OCI-LY7 (cell line): ENCODE measurements around the gene HCST. TPM values are rescaled to one million over a fixed set of nuclear protein-coding genes. Genes with fewer than 3 reads are reported as not detected.

Source experiments
- BruUV-seq: library from RNA; stranded (reverse); fragments of 400-500 nt; replicated peaks from 2 replicates; lab custom pipeline; 2021; lab: Mats Ljungman, UMichigan
- CTCF ChIA-PET: fragments of 300-600 bp; sonication (Branson Sonifier 250); formaldehyde crosslinking; loops from one replicate; lab custom pipeline; 2022; ENCODE audit warnings: antibody characterized with exemption; ENCODE audit not compliant: unreplicated experiment; lab: Charles Lee
- POLR2A ChIA-PET: fragments of 300-600 bp; sonication (Branson Sonifier 250); formaldehyde crosslinking; loops from one replicate; lab custom pipeline; 2022; ENCODE audit warnings: antibody characterized with exemption; lab: Charles Lee
- DNase-seq: peaks from one replicate; pipeline ENCODE4 v3.0.0-alpha.2; 2015; ENCODE audit warnings: low spot score
- H2AFZ ChIP-seq: fragments of 200-600 bp; sonication (generic), shearing (Covaris generic); 2 replicates; pipeline ENCODE4 v1.6.1; 2014; ENCODE audit warnings: mild to moderate bottlenecking, antibody characterized with exemption, low read length, moderate library complexity
- H3K27ac ChIP-seq: fragments of 200-600 bp; sonication (generic); 2 replicates; pipeline ENCODE4 v1.5.1; 2014; ENCODE audit warnings: mixed run types, low read depth, mild to moderate bottlenecking, moderate library complexity, low read length, inconsistent platforms; ENCODE audit not compliant: poor library complexity, severe bottlenecking
- H3K36me3 ChIP-seq: fragments of 200-600 bp; sonication (generic); 2 replicates; pipeline ENCODE4 v1.6.1; 2014; ENCODE audit warnings: mild to moderate bottlenecking, antibody characterized with exemption, low read length, moderate library complexity, mixed read lengths; ENCODE audit not compliant: insufficient read depth
- H3K4me1 ChIP-seq: fragments of 200-600 bp; sonication (generic); 2 replicates; pipeline ENCODE4 v1.5.1; 2014; ENCODE audit warnings: mild to moderate bottlenecking, low read length; ENCODE audit not compliant: insufficient read depth, poor library complexity, severe bottlenecking
- H3K4me2 ChIP-seq: fragments of 200-600 bp; sonication (generic); 2 replicates; pipeline ENCODE4 v1.6.1; 2014; ENCODE audit warnings: mild to moderate bottlenecking, low read length
- H3K4me3 ChIP-seq: fragments of 200-600 bp; sonication (generic); 2 replicates; pipeline ENCODE4 v1.5.1; 2014; ENCODE audit warnings: mild to moderate bottlenecking, low read depth, low read length; ENCODE audit not compliant: poor library complexity, severe bottlenecking
- H3K79me2 ChIP-seq: fragments of 200-600 bp; sonication (generic); 2 replicates; pipeline ENCODE4 v1.6.1; 2016; ENCODE audit warnings: low read depth, mild to moderate bottlenecking, low read length, moderate library complexity, mixed read lengths; ENCODE audit not compliant: insufficient read depth
- H3K9me2 ChIP-seq: fragments of 200-600 bp; sonication (generic); 2 replicates; pipeline ENCODE4 v1.6.1; 2016; ENCODE audit warnings: mild to moderate bottlenecking, low read length, mixed read lengths; ENCODE audit not compliant: insufficient read depth
- H3K9me3 ChIP-seq: fragments of 200-600 bp; sonication (generic); 2 replicates; pipeline ENCODE4 v1.6.1; 2014; ENCODE audit warnings: mild to moderate bottlenecking, mixed run types, low read length, mixed read lengths
- H4K20me1 ChIP-seq: fragments of 200-600 bp; sonication (generic); 2 replicates; pipeline ENCODE4 v1.6.1; 2014; ENCODE audit warnings: mild to moderate bottlenecking, antibody characterized with exemption, low read length, moderate library complexity, mixed read lengths; ENCODE audit not compliant: insufficient read depth
- EZH2phosphoT487 ChIP-seq: fragments of 200-600 bp; sonication (generic); IDR thresholded peaks from 2 replicates; pipeline ENCODE4 v1.6.1; 2018; ENCODE audit warnings: low read depth, borderline replicate concordance, mild to moderate bottlenecking, mixed run types, antibody characterized with exemption, low read length, moderate library complexity, mixed read lengths
- intact Hi-C: fragments of 100-400 bp; cut with micrococcal nuclease; formaldehyde crosslinking; loops from one replicate; pipeline ENCODE4 v1.10.0; 2022; ENCODE audit not compliant: unreplicated experiment
- total RNA-seq, 2 experiments: library from RNA; depleted of rRNA in 1 of 2; stranded (reverse); fragments of >200 nt in 1 of 2; shearing (Covaris generic) in 1 of 2; gene quantifications; 2 replicates each; pipeline ENCODE4 v1.2.3, GENCODE V29; 2014 to 2022
- TF ChIP-seq, protein P1 (sequence below): fragments of 200-600 bp; sonication (generic); conservative IDR thresholded peaks from 2 replicates; pipeline ENCODE4 v1.5.1; 2014; ENCODE audit warnings: mild to moderate bottlenecking, antibody characterized with exemption, low read length, moderate library complexity, mixed read lengths

The HCST gene
- total RNA-seq, 2 experiments from 2014 or later: 8.1 to 36.0 TPM

DNA sequence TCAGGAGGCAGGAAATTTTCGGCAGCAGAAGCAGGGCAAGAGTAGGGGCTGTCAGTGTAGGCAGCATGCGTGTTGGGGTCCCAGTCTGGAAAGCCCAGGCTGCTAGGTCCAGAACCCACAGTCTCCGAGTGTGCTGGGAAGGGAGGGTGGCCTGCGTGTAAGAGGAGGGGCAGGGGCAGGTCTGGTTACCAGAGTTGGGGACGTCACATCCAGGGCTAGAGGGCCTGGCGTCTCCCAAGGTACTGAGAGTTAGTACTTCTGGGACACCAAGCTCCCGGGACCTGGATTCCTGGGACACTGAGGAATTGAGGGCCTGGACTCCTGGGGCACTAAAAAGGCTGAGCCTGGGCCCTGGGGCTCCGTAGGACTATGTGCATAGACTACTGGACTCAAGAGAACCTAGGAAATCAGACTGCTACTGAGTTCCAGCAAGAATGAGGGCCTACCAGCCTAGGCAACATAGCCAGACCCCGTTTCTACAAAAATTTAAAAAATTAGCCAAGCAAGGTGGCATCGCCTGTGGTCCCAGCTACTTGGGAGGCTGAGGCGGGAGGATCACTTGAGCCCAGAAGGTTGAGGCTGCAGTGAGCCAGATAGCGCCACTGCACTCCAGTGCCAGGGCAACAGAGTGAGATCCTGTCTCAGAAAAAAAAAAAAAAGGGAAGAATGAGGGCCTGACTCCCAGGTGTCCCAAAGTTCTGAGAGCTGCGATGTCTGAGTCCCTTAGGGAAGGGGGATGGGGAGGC lies 4.5 kb upstream of the HCST start:
- intact Hi-C loops: no loop called here
- BruUV-seq: no TSS peak
- Histone ChIP-seq H4K20me1 (no peaks in the 10 kb centered on the region), H3K4me3 (peak overlapping the region; percentile 77), H3K4me1 (peaks cover 32% of the 10 kb centered on the region), H2AFZ (no peak overlapping the region), H3K9me2 (no peaks in the 10 kb centered on the region), H3K27ac (peak overlapping the region; percentile 87), H3K4me2 (peak overlapping the region; percentile 99), H3K36me3 (peaks cover 62% of the 10 kb centered on the region), H3K9me3 (no peaks in the 10 kb centered on the region), H3K79me2 (peaks cover 29% of the 10 kb centered on the region)
- DNase-seq: no peak
- no peak for TF ChIP-seq EZH2phosphoT487
- TF ChIP-seq, protein P1, sequence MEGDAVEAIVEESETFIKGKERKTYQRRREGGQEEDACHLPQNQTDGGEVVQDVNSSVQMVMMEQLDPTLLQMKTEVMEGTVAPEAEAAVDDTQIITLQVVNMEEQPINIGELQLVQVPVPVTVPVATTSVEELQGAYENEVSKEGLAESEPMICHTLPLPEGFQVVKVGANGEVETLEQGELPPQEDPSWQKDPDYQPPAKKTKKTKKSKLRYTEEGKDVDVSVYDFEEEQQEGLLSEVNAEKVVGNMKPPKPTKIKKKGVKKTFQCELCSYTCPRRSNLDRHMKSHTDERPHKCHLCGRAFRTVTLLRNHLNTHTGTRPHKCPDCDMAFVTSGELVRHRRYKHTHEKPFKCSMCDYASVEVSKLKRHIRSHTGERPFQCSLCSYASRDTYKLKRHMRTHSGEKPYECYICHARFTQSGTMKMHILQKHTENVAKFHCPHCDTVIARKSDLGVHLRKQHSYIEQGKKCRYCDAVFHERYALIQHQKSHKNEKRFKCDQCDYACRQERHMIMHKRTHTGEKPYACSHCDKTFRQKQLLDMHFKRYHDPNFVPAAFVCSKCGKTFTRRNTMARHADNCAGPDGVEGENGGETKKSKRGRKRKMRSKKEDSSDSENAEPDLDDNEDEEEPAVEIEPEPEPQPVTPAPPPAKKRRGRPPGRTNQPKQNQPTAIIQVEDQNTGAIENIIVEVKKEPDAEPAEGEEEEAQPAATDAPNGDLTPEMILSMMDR: no peak
- POLR2A ChIA-PET: interaction anchor here (1.2 kb wide), 1 partner anchor 15 kb away, joined by 3 read pairs; no protein-coding TSS in a partner anchor
- CTCF ChIA-PET: no interaction called here

DNA sequence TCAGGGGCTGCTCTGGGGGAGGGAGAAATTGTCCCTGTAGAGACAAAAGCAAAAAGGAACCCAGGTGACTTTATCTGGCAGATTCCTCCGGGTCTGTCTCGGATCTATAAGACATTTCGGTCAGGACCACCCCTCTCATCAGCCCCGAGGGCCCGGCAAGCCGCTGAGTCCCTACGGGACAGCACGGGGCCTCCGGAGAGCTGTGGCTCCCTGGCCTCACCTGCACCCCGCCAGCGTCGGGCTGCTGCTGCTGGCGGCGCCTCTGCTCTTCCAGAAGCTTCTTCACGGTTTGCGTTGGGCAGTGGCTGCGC lies 3.9 kb upstream of the HCST start:
- BruUV-seq: no TSS peak
- TF ChIP-seq EZH2phosphoT487: no peak
- no peaks in the 10 kb centered on the region for H4K20me1 ChIP-seq
- peaks cover 38% of the 10 kb centered on the region for H3K4me1 ChIP-seq
- peak overlapping the region; percentile 87 for H3K27ac ChIP-seq
- DNase-seq: no peak
- H3K36me3 ChIP-seq: peaks cover 57% of the 10 kb centered on the region
- peaks cover 30% of the 10 kb centered on the region for H3K79me2 ChIP-seq
- H3K4me3 ChIP-seq: peak overlapping the region; percentile 77
- H2AFZ ChIP-seq: no peak overlapping the region
- H3K9me2 ChIP-seq: no peaks in the 10 kb centered on the region
- CTCF ChIA-PET: no interaction called here
- POLR2A ChIA-PET: interaction anchor here (1.2 kb wide), 1 partner anchor 15 kb away, joined by 3 read pairs; no protein-coding TSS in a partner anchor
- no peaks in the 10 kb centered on the region for H3K9me3 ChIP-seq
- H3K4me2 ChIP-seq: peak overlapping the region; percentile 99
- intact Hi-C loops: no loop called here

DNA sequence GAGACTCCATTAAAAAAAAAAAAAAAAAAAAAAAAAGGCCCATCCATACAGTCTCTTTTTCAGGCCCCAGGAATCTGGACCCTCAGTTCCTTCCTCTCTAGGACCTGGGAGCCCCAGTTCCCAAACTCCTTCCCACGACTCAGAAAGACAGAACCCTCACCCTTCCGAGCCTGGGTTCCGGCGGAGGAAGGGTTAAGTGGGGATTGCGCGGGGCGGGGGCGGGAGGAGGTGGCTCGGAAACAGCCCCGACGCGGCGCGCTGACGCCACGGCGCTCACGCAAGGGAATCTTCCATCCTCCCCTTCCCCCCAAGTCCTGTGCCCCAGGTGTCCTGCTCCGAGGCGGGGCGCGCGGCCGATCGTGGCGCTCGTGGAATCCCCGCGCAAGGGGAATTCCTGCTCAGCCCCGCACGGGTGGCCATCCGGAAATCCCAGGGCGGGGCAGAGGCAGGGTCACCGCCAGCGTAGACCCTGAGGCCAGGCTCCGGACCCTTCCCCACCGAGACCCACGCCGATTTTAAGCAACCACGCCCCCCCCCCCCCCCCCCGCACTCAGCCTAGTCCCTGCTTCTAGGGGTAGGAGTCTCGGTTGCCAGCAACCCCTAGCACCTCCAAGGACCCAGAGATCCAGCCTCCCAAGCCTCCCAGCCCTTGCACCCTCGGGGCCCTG lies 2.6 kb upstream of the HCST start:
- CTCF ChIA-PET: no interaction called here
- POLR2A ChIA-PET: interaction anchor here (1.1 kb wide), 1 partner anchor 14 kb away, joined by 4 read pairs; no protein-coding TSS in a partner anchor
- intact Hi-C loops: loop anchor here (1.0 to 5.0 kb wide), 5 partner anchors 32 to 255 kb away; partner anchors contain the start of genes HSPB6, IGFLR1, PROSER3 and THAP8
- no TSS peak for BruUV-seq
- Histone ChIP-seq H3K4me1 (peaks cover 50% of the 10 kb centered on the region), H3K4me2 (peak overlapping the region; percentile 99), H3K36me3 (peaks cover 44% of the 10 kb centered on the region), H3K9me2 (no peaks in the 10 kb centered on the region), H3K79me2 (peaks cover 30% of the 10 kb centered on the region), H4K20me1 (no peaks in the 10 kb centered on the region), H2AFZ (no peak overlapping the region), H3K4me3 (peak overlapping the region; percentile 77), H3K27ac (peak overlapping the region; percentile 87), H3K9me3 (no peaks in the 10 kb centered on the region)
- TF ChIP-seq, protein P1: no peak
- no peak for TF ChIP-seq EZH2phosphoT487
- peak; percentile 94 for DNase-seq
